PC-3 (cell line): Measurements from ENCODE around the gene MAGIX. TPM values are rescaled to one million over a fixed set of nuclear protein-coding genes. Genes with fewer than 3 reads are reported as not detected.

Experiments
- ATAC-seq: fragments of 200-7000 bp; cut with Tn5 transposase; 2 replicates; pipeline ENCODE4 v1.9.1; 2020; ENCODE audit warnings: mild to moderate bottlenecking, moderate library complexity
- BruUV-seq: library from RNA; stranded (reverse); fragments of 400-500 nt; replicated peaks from 2 replicates; lab custom pipeline; 2021; lab: Mats Ljungman, UMichigan
- CTCF ChIA-PET: fragments of 300-600 bp; sonication (Branson Sonifier 250); formaldehyde crosslinking; loops from one replicate; lab custom pipeline; 2022; ENCODE audit warnings: antibody characterized with exemption; lab: Charles Lee
- POLR2A ChIA-PET: fragments of 300-600 bp; sonication (Branson Sonifier 250); formaldehyde crosslinking; loops from one replicate; lab custom pipeline; 2022; ENCODE audit warnings: antibody characterized with exemption; ENCODE audit not compliant: unreplicated experiment; lab: Charles Lee
- DNase-seq: peaks from one replicate; pipeline ENCODE4 v3.0.0-alpha.2; 2015
- H2AFZ ChIP-seq: fragments of 300-600 bp; sonication (generic); 2 replicates; pipeline ENCODE4 v1.6.0; 2016; ENCODE audit warnings: antibody characterized with exemption, low read length
- H3F3A ChIP-seq: fragments of 300-600 bp; sonication (generic); one replicate; pipeline ENCODE4 v1.6.0; 2017; ENCODE audit warnings: antibody characterized with exemption, low read length, control low read depth, mild to moderate bottlenecking; ENCODE audit not compliant: unreplicated experiment
- H3K27ac ChIP-seq: fragments of 300-600 bp; sonication (generic); 2 replicates; pipeline ENCODE4 v1.5.1; 2016; ENCODE audit warnings: mild to moderate bottlenecking, low read length
- H3K27me3 ChIP-seq: fragments of 300-600 bp; sonication (generic); 2 replicates; pipeline ENCODE4 v1.6.1; 2016; ENCODE audit warnings: low read length, mixed read lengths
- H3K36me3 ChIP-seq: fragments of 300-600 bp; sonication (generic); 2 replicates; pipeline ENCODE4 v1.6.1; 2016; ENCODE audit warnings: low read depth, mixed run types, low read length, mixed read lengths
- H3K4me1 ChIP-seq: fragments of 300-600 bp; sonication (generic); 2 replicates; pipeline ENCODE4 v1.5.1; 2016; ENCODE audit warnings: low read length; ENCODE audit not compliant: insufficient read depth
- H3K4me2 ChIP-seq: fragments of 300-600 bp; sonication (generic); 2 replicates; pipeline ENCODE4 v1.6.0; 2016; ENCODE audit warnings: low read length
- H3K4me3 ChIP-seq: fragments of 300-600 bp; sonication (generic); 2 replicates; pipeline ENCODE4 v1.5.1; 2016; ENCODE audit warnings: mild to moderate bottlenecking, low read length, mixed read lengths
- H3K79me2 ChIP-seq: fragments of 300-600 bp; sonication (generic); 2 replicates; pipeline ENCODE4 v1.6.1; 2017; ENCODE audit warnings: low read length, mixed read lengths
- H3K9ac ChIP-seq: fragments of 300-600 bp; sonication (generic); 2 replicates; pipeline ENCODE4 v1.6.0; 2016; ENCODE audit warnings: mild to moderate bottlenecking, low read length
- H3K9me2 ChIP-seq: fragments of 300-600 bp; sonication (generic); replicated peaks from 2 replicates; pipeline ENCODE4 v1.6.1; 2016; ENCODE audit warnings: mixed run types, low read length, mixed read lengths
- H3K9me3 ChIP-seq: fragments of 300-600 bp; sonication (generic); 2 replicates; pipeline ENCODE4 v1.6.1; 2016; ENCODE audit warnings: low read length, mixed read lengths
- H4K20me1 ChIP-seq: fragments of 300-600 bp; sonication (generic); 2 replicates; pipeline ENCODE4 v1.6.1; 2016; ENCODE audit warnings: low read length, mixed read lengths
- EZH2 ChIP-seq: fragments of 300-600 bp; sonication (generic); IDR thresholded peaks from one replicate; pipeline ENCODE4 v1.6.1; 2017; ENCODE audit warnings: antibody characterized with exemption, mild to moderate bottlenecking, low read length; ENCODE audit not compliant: unreplicated experiment
- EZH2phosphoT487 ChIP-seq: fragments of 300-600 bp; sonication (generic); IDR thresholded peaks from 2 replicates; pipeline ENCODE4 v1.6.1; 2018; ENCODE audit warnings: mild to moderate bottlenecking, antibody characterized with exemption, low read length, borderline replicate concordance
- intact Hi-C: fragments of 100-400 bp; cut with micrococcal nuclease; formaldehyde crosslinking; loops from 2 replicates; pipeline ENCODE4 v1.9.0; 2023
- total RNA-seq: library from RNA; depleted of rRNA; stranded (reverse); fragments of >200 nt; gene quantifications from 2 replicates; pipeline ENCODE4 v1.2.3, GENCODE V29; 2014
- TF ChIP-seq, protein P1 (sequence below): fragments of 300-600 bp; sonication (generic); conservative IDR thresholded peaks from 2 replicates; pipeline ENCODE4 v1.5.1; 2017; ENCODE audit warnings: antibody characterized with exemption, low read depth, mild to moderate bottlenecking, low read length

The MAGIX gene
- total RNA-seq, 1 experiment from 2014 or later, result 12.5 TPM

DNA sequence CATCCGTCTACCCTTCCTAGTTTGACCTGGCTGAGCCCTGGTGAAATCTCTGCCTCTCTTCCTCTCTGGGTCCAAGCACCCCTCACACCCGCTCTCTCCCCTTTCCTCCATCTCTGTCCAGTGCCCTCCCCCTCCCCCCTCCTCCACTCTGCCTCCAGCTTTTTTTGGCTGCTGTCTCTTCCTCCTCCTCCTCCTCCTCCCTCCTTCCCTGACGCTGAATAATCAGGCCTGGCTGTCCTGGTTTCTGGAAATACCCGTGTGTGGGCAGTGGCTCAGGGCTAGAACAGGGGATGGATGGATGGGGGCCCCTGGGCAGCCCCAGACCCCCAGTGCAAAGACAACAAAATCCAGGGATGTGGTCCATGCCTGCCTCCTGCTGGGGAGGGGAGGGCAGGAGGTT lies 42.2 kb downstream of the MAGIX start:
- Histone ChIP-seq H3K27me3 (no peaks in the 10 kb centered on the region), H3K4me2 (no peak overlapping the region), H3K9me2 (no peaks in the 10 kb centered on the region), H3F3A (no peaks in the 10 kb centered on the region), H3K27ac (no peak overlapping the region), H3K79me2 (no peaks in the 10 kb centered on the region), H3K36me3 (no peaks in the 10 kb centered on the region), H3K9me3 (no peaks in the 10 kb centered on the region), H3K4me1 (peaks cover 4% of the 10 kb centered on the region; the same call in 1 of the 2 replicates), H3K4me3 (no peak overlapping the region), H4K20me1 (no peaks in the 10 kb centered on the region), H2AFZ (no peak overlapping the region), H3K9ac (no peak overlapping the region)
- CTCF ChIA-PET, result no interaction called here
- intact Hi-C loops, result no loop called here
- POLR2A ChIA-PET, result no interaction called here
- no peak for DNase-seq
- no TSS peak for BruUV-seq
- TF ChIP-seq EZH2 (no peak), EZH2phosphoT487 (no peak)
- TF ChIP-seq, protein P1, sequence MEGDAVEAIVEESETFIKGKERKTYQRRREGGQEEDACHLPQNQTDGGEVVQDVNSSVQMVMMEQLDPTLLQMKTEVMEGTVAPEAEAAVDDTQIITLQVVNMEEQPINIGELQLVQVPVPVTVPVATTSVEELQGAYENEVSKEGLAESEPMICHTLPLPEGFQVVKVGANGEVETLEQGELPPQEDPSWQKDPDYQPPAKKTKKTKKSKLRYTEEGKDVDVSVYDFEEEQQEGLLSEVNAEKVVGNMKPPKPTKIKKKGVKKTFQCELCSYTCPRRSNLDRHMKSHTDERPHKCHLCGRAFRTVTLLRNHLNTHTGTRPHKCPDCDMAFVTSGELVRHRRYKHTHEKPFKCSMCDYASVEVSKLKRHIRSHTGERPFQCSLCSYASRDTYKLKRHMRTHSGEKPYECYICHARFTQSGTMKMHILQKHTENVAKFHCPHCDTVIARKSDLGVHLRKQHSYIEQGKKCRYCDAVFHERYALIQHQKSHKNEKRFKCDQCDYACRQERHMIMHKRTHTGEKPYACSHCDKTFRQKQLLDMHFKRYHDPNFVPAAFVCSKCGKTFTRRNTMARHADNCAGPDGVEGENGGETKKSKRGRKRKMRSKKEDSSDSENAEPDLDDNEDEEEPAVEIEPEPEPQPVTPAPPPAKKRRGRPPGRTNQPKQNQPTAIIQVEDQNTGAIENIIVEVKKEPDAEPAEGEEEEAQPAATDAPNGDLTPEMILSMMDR, result no peak
- no peak for ATAC-seq

DNA sequence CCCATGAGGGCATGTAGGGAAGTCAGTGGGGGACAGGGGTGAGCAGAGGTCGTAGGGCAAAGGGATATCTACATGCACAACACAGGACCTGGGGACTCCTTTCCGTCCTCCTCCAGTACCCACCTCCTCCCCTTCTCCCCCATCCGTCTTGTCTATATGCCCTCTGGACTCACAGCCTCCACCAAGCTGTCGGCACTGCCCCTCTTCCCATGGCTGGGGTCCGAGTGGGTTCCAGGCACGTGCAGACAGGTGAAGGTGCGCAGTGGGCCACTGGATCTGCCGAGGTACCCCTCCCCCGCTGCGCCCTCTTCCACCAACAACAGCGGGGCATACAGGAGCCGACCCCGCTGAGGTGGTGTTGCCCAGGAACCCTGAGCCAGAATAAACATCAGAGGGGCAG lies 42.9 kb downstream of the MAGIX start:
- Histone ChIP-seq H3K9ac (no peak overlapping the region), H3K79me2 (no peaks in the 10 kb centered on the region), H2AFZ (no peak overlapping the region), H3K9me3 (no peaks in the 10 kb centered on the region), H4K20me1 (no peaks in the 10 kb centered on the region), H3K4me3 (no peak overlapping the region), H3K9me2 (no peaks in the 10 kb centered on the region), H3K36me3 (no peaks in the 10 kb centered on the region), H3K4me1 (peaks cover 2% of the 10 kb centered on the region; the same call in 1 of the 2 replicates), H3F3A (no peaks in the 10 kb centered on the region), H3K27me3 (no peaks in the 10 kb centered on the region), H3K4me2 (no peak overlapping the region), H3K27ac (no peak overlapping the region)
- DNase-seq (no peak), ATAC-seq (no peak)
- ChIA-PET POLR2A (no interaction called here), CTCF (no interaction called here)
- intact Hi-C loops, result no loop called here
- TF ChIP-seq, protein P1, result no peak
- no peak for TF ChIP-seq EZH2phosphoT487
- no peak for TF ChIP-seq EZH2
- BruUV-seq, result no TSS peak

DNA sequence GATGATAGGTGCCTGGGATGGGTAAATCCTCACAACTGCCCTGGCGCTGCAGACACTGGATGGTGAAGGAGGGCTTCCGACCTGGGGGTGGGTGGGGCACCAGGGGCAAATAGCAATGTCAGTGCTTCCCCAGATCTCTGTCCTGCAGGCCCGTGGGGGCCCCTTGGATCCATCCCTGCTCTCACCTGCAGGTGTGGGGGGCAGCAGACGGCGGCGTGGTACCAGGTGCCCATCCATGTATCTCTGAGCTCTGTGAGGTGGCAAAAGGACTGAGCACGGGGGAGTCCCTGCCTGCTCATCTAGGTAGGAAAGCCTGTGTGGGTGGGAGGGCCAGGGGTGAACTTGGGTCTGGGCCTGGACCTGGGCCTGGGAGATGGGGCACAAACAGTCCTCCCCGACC lies 44.0 kb downstream of the MAGIX start:
- BruUV-seq, result no TSS peak
- intact Hi-C loops, result no loop called here
- ATAC-seq (no peak), DNase-seq (no peak)
- no peak overlapping the region for H3K27ac ChIP-seq
- H3K4me1 ChIP-seq, result no peaks in the 10 kb centered on the region
- CTCF ChIA-PET, result no interaction called here
- no peak for TF ChIP-seq EZH2
- TF ChIP-seq EZH2phosphoT487, result no peak
- POLR2A ChIA-PET, result no interaction called here
- no peaks in the 10 kb centered on the region for H4K20me1 ChIP-seq
- no peak overlapping the region for H3K4me3 ChIP-seq
- no peaks in the 10 kb centered on the region for H3K27me3 ChIP-seq
- H3K9me2 ChIP-seq, result no peaks in the 10 kb centered on the region
- no peaks in the 10 kb centered on the region for H3K79me2 ChIP-seq
- H3K9ac ChIP-seq, result no peak overlapping the region
- no peak overlapping the region for H2AFZ ChIP-seq
- no peaks in the 10 kb centered on the region for H3K36me3 ChIP-seq
- H3K9me3 ChIP-seq, result no peaks in the 10 kb centered on the region
- H3K4me2 ChIP-seq, result no peak overlapping the region
- no peaks in the 10 kb centered on the region for H3F3A ChIP-seq
